HFF-Myc (cell line): Measurements from ENCODE around the gene C5AR2.
"Not testable (repeated sequence)": the region's sequence is repeated elsewhere in the genome, so short reads cannot be mapped to it uniquely, and the experiment has no call there.

Source experiments
- DNase-seq: peaks from one replicate; pipeline ENCODE4 v3.0.0-alpha.2; 2011; ENCODE audit warnings: low read depth; ENCODE audit errors: extremely low read depth
- H3K4me3 ChIP-seq: replicated peaks from 2 replicates; pipeline ENCODE4 v1.5.1; 2011; ENCODE audit warnings: low read depth, mild to moderate bottlenecking, control low read depth, low read length
- CTCF ChIP-seq: IDR thresholded peaks from 2 replicates; pipeline ENCODE4 v1.5.1; 2012; ENCODE audit warnings: mild to moderate bottlenecking, low read depth, low read length, control low read depth; ENCODE audit errors: missing control alignments

C5AR2 gene

DNA sequence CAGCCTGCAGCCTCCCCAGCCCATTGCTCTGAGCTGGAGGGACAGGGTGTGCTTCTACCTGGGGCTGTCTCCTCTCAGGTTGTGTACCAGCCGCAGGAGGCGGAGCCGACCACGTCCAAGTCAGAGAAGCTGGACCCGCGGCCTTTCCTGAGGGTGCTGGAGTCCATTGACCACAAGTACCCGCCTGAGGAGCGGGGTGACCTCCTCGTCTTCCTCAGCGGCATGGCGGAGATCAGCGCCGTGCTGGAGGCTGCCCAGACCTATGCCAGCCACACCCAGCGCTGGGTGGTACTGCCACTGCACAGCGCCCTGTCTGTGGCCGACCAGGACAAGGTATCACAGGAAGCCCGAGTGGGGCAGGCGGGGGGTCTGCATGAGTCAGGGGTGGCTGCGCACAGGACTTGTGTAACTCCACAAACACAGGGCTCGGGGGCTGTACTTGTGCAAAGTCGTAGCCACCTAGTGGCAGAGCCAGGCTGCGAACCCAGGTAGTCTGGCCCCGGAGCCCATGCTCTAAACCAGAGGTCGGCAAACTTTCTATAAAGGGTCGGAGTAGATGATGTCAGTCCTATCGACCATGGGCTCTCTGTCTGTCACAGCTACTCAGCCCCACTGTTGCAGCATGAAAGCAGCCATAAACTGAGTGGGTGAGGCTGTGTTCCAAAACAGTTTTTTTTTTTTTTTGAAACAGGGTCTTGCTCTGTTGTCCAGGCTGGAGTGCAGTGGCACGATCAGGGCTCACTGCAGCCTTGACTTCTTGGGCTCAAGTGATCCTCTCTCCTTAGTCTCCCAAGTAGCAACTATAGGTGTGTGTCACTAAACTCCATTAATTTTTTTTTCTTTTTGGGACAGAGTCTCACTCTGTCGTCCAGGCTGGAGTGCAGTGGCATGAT is 26.1 kb downstream of the C5AR2 start:
- DNase-seq: no peak
- no peak overlapping the region for H3K4me3 ChIP-seq
- TF ChIP-seq CTCF: no peak

- no peak overlapping the region for H3K4me3 ChIP-seq
- no peak for TF ChIP-seq CTCF
- no peak for DNase-seq
These were observed 27.0 kb downstream of the C5AR2 start for GRCh38 chr19:47358936-47359335.

DNA sequence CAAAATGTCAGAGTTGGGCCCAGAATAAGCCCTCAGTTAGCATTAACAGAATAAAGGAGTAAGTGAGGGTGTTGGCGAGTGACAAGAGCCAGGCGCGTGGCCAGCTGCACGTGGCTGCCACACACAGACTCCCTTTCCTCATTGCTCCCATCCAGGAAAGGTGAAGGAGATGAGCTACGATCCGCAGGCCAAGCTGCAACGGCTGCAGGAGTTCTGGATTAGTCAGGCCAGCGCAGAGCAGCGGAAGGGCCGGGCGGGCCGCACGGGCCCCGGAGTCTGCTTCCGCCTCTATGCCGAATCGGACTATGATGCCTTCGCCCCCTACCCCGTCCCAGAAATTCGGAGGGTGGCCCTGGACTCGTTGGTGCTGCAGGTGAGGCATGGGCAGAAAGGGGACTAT is 30.3 kb downstream of the C5AR2 start:
- H3K4me3 ChIP-seq: no peak overlapping the region
- no peak for DNase-seq
- TF ChIP-seq CTCF: no peak

GRCh38 chr19:47363758-47364531 is 32.0 kb downstream of the C5AR2 start:
- H3K4me3 ChIP-seq: no peak overlapping the region
- no peak for TF ChIP-seq CTCF
- DNase-seq: no peak

GRCh38 chr19:47365455-47365854 is 33.5 kb downstream of the C5AR2 start:
- not testable (repeated sequence) for DNase-seq, H3K4me3 ChIP-seq

DNA sequence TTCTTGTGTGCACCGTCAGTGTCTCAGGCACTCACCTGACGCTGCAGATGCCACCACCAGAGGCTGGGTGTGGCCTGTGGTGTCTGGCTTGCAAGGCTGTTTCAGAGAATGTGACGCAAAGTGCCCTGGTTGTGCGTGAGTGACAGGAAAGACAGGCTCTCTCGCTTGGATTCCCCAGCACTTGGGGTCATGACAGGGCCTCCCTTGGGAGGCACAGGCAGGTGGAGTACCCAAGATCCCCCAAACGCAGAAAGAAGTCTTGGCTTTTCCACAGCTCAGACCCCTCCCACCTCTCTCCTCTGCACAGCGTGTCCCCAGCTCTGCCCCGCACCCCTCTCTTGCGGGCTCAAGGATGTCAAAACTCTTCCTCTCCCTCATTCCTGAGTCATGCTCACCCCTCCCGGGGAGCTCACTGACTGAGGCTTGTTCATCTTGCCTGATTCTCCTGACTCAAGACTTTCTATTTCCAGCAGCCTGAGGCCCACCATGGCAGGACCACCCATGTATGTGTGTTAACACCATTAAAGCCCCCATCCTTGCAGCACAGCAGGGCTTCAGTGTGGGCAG is 38.2 kb downstream of the C5AR2 start:
- H3K4me3 ChIP-seq: no peak overlapping the region
- no peak for TF ChIP-seq CTCF
- no peak for DNase-seq

GRCh38 chr19:47371261-47371660 is 39.3 kb downstream of the C5AR2 start:
- H3K4me3 ChIP-seq: no peak overlapping the region
- DNase-seq: no peak
- no peak for TF ChIP-seq CTCF
